ENCODE data around the gene PSMD13.

Gene PSMD13

DNA sequence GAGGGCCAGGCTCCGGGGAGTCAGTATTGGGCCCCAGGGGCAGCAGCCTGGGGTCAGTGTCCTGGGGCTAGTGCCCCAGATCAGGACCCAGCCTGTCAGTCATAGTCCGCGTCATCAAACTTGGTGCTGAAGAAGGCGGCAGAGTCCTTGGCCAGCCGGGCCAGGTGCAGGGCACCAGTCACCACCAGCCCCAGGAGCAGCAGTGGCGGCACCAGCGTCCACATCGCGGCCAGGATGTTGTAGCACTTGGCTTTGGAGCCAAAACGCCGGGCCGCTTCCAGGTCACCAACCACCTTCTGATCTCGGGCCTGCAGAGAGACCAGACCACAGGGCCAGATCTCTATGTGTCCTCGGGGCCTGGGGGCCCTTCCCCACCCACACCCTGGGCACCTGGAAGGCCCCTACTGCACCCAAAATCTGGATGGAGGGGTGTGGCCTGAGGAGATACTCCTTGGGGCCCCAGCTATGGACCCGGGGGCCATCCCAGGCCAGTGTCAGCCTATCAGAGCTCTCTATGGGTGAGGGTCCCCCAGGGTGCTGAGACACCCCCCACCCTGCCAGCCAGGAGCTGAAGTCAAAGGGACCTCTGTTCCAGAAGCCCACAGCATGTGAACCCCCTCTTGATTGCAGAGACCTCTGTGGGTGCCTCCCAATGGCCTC, 61.8 kb downstream of the PSMD13 start:
- H3K27me3 Mint-ChIP-seq = no peaks in the 10 kb centered on the region
- H3K9me3 Mint-ChIP-seq = no peaks in the 10 kb centered on the region
- ATAC-seq = no peak
- H3K4me1 Mint-ChIP-seq = peaks cover 16% of the 10 kb centered on the region
- H3K36me3 Mint-ChIP-seq = peaks cover 17% of the 10 kb centered on the region
- H3K27ac Mint-ChIP-seq = no peak overlapping the region
- H3K4me3 Mint-ChIP-seq = no peak overlapping the region

DNA sequence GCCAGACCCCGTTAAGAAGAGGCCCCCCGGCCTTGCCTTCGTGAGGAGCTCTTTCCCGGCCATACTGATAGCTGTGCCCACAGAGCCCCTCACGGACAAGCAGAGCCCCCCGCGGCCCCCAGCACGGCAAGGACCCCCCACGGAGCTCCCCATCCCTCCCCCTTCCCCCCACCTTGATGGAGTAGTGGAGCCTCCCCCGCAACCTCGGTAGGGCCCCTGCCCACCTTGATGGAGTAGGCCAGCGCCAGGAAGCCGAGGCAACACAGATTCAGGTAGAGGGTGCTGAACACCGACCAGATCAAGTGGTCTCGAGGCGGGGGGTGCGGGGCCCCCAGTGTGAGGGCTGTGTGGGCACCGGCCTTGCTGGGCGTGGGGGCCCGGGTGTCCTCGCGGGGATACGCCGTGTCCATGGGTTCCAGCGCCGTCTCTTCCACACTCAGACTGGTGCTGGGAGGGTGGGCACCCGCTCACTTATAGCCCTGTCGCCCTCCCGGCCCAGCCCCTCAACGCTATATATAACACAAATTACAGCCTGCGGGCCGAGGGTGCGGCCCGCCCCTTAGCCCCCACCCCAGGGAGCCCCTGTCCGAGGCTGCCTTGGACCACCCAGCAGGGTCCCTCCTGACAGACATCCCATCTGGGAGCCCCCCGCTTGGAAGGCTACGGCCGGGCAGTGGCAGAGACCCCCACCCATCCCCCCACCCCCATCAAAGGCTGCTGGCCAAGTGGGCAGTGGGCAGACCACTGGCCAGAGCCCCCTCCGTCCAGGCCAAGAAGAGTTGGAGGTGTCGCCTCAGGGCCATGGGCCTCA, 62.5 kb downstream of the PSMD13 start, which contains the start of gene IFITM5:
Gene IFITM5, minus strand, starts transcription at position 446 of the 811 bp plus-strand sequence. Its CDS starts 36 bp downstream, at position 410.
- H3K4me3 Mint-ChIP-seq = no peak within 1 kb of the TSS
- peaks cover 9% of the 10 kb centered on the region for H3K36me3 Mint-ChIP-seq
- H3K9me3 Mint-ChIP-seq = no peaks in the 10 kb centered on the region
- ATAC-seq = no peak
- H3K27ac Mint-ChIP-seq = no peak within 1 kb of the TSS
- peaks cover 19% of the 10 kb centered on the region for H3K4me1 Mint-ChIP-seq
- no peaks in the 10 kb centered on the region for H3K27me3 Mint-ChIP-seq

GRCh38 chr11:299951-300735, 63.4 kb downstream of the PSMD13 start:
- Mint-ChIP-seq H3K27me3 (no peaks in the 10 kb centered on the region), H3K4me1 (peaks cover 19% of the 10 kb centered on the region), H3K27ac (no peak overlapping the region), H3K4me3 (no peak overlapping the region), H3K36me3 (peaks cover under 1% of the 10 kb centered on the region), H3K9me3 (no peaks in the 10 kb centered on the region)
- no peak for ATAC-seq

Data from stimulated activated memory B cell treated with anti-CD40 and anti-IgM and Interleukin-4, amounts not matched to agents 10 μg/mL and 1 μg/mL and 100 μg/mL, for 72 hours (primary cell).